Natural killer cell (primary cell): ENCODE data around the gene C1QTNF4. TPM values are rescaled to one million over a fixed set of nuclear protein-coding genes. Genes with fewer than 3 reads are reported as not detected.

Experiments
- ATAC-seq, 3 donors: fragments of 150-1000 bp in 2 of 3; fragments of 200-7000 bp in 1 of 3; cut with Tn5 transposase; 1 replicate in 1 of 3; 2 replicates in 2 of 3; pipeline ENCODE4 v1.10.0; 2021; ENCODE audit warnings: mild to moderate bottlenecking in 2 of 3, moderate library complexity in 2 of 3
- DNase-seq, 2 donors: peaks; one replicate each; pipeline versions ENCODE4 v3.0.0 to v3.0.0-alpha.2; 2013 to 2021; ENCODE audit warnings: mixed read lengths in 1 of 2
- H3K27ac ChIP-seq: one replicate; pipeline ENCODE4 v1.5.1; 2013; ENCODE audit warnings: mild to moderate bottlenecking, low read length
- H3K27me3 ChIP-seq: one replicate; pipeline ENCODE4 v1.6.1; 2013; ENCODE audit warnings: low read length; ENCODE audit not compliant: control insufficient read depth, insufficient read depth
- H3K36me3 ChIP-seq: one replicate; pipeline ENCODE4 v1.6.1; 2013; ENCODE audit warnings: low read length; ENCODE audit not compliant: control insufficient read depth, insufficient read depth
- H3K4me1 ChIP-seq: one replicate; pipeline ENCODE4 v1.6.1; 2013; ENCODE audit warnings: low read length; ENCODE audit not compliant: control insufficient read depth, insufficient read depth
- H3K4me3 ChIP-seq: one replicate; pipeline ENCODE4 v1.5.1; 2013; ENCODE audit warnings: low read length
- H3K9me3 ChIP-seq: one replicate; pipeline ENCODE4 v1.6.1; 2013; ENCODE audit warnings: low read length; ENCODE audit not compliant: control insufficient read depth, insufficient read depth
- H3K27ac Mint-ChIP-seq, 2 donors: one replicate each; pipeline ENCODE4 v1.8.0; 2022; ENCODE audit warnings: mild to moderate bottlenecking in 2 of 2, mixed read lengths in 2 of 2, moderate library complexity in 1 of 2
- H3K27me3 Mint-ChIP-seq, 2 donors: one replicate each; pipeline ENCODE4 v1.8.0; 2022; ENCODE audit warnings: low read depth in 2 of 2, mixed read lengths in 2 of 2
- H3K36me3 Mint-ChIP-seq: one replicate; pipeline ENCODE4 v1.8.0; 2022; ENCODE audit warnings: mixed read lengths
- H3K4me1 Mint-ChIP-seq, 2 donors: one replicate each; pipeline ENCODE4 v1.8.0; 2022; ENCODE audit warnings: mixed read lengths in 2 of 2
- H3K4me3 Mint-ChIP-seq: one replicate; pipeline ENCODE4 v1.8.0; 2022; ENCODE audit warnings: mild to moderate bottlenecking, moderate library complexity, mixed read lengths
- H3K9me3 Mint-ChIP-seq, 2 donors: one replicate each; pipeline ENCODE4 v1.8.0; 2022; ENCODE audit warnings: mixed read lengths in 2 of 2
- CTCF ChIP-seq: fragments of 200-600 bp; IDR thresholded peaks from one replicate; pipeline ENCODE4 v1.8.0; 2022; ENCODE audit warnings: antibody characterized with exemption
- WGBS: methylation state at CpG from one replicate; pipeline ENCODE4 v1.1.7; 2013; ENCODE audit warnings: missing lambda C conversion rate; ENCODE audit not compliant: insufficient coverage; 5-methylcytosine and 5-hydroxymethylcytosine counted together
- intact Hi-C: fragments of 100-400 bp; cut with micrococcal nuclease; formaldehyde crosslinking; loops from one replicate; pipeline ENCODE4 v1.14.2; 2022
- total RNA-seq, 4 donors: library from RNA; stranded (reverse); fragments of 120-200 nt in 1 of 4; gene quantifications; one replicate each; pipeline versions ENCODE4 v1.2.3 to v1.2.4, GENCODE V29; 2013 to 2022

C1QTNF4 gene
- total RNA-seq, 3 donors from 2014 or later (not counting 1 experiment from before 2014, with no cell fraction given), result 0.78 to 2.0 (median 1.3) TPM

GRCh38 chr11:47589977-47590861, 4.0 kb downstream of the C1QTNF4 start:
- Histone ChIP-seq H3K27me3 (peaks cover 15% of the 10 kb centered on the region), H3K27ac (no peak overlapping the region), H3K36me3 (no peaks in the 10 kb centered on the region), H3K9me3 (no peaks in the 10 kb centered on the region), H3K4me1 (peaks cover 20% of the 10 kb centered on the region), H3K4me3 (no peak overlapping the region)
- H3K4me3 Mint-ChIP-seq, result no peak overlapping the region
- no peaks in the 10 kb centered on the region for H3K9me3 Mint-ChIP-seq
- no peaks in the 10 kb centered on the region for H3K36me3 Mint-ChIP-seq
- WGBS, result 96% methylated on average over 122 of the region's 122 CpGs
- ATAC-seq, result no peak
- TF ChIP-seq CTCF, result no peak
- DNase-seq, result no peak
- intact Hi-C loops, result no loop called here
- H3K27me3 Mint-ChIP-seq, result peaks cover 11 to 21% of the 10 kb centered on the region in 2 donors
- no peak overlapping the region for H3K27ac Mint-ChIP-seq
- H3K4me1 Mint-ChIP-seq, result no peaks in the 10 kb centered on the region

- TF ChIP-seq CTCF, result no peak
- no peaks in the 10 kb centered on the region for H3K36me3 Mint-ChIP-seq
- no peak for DNase-seq
- no peak overlapping the region for H3K4me3 ChIP-seq
- peaks cover 4 to 19% of the 10 kb centered on the region in 2 donors for H3K27me3 Mint-ChIP-seq
- WGBS, result 94% methylated on average over 51 of the region's 51 CpGs
- H3K4me1 Mint-ChIP-seq, result no peaks in the 10 kb centered on the region
- peaks cover 20% of the 10 kb centered on the region for H3K4me1 ChIP-seq
- no peak overlapping the region for H3K27ac Mint-ChIP-seq
- H3K9me3 ChIP-seq, result no peaks in the 10 kb centered on the region
- H3K27me3 ChIP-seq, result peaks cover 15% of the 10 kb centered on the region
- intact Hi-C loops, result no loop called here
- H3K4me3 Mint-ChIP-seq, result no peak overlapping the region
- H3K36me3 ChIP-seq, result peaks cover 4% of the 10 kb centered on the region
- H3K9me3 Mint-ChIP-seq, result no peaks in the 10 kb centered on the region
- no peak for ATAC-seq
- no peak overlapping the region for H3K27ac ChIP-seq
These were observed 4.6 kb downstream of the C1QTNF4 start for GRCh38 chr11:47589584-47589976.

GRCh38 chr11:47589118-47589517, 5.1 kb downstream of the C1QTNF4 start:
- Histone ChIP-seq H3K36me3 (peaks cover 8% of the 10 kb centered on the region), H3K27ac (no peak overlapping the region), H3K27me3 (peaks cover 10% of the 10 kb centered on the region), H3K4me3 (no peak overlapping the region), H3K9me3 (no peaks in the 10 kb centered on the region), H3K4me1 (peaks cover 17% of the 10 kb centered on the region)
- Mint-ChIP-seq H3K27me3 (peaks cover 0 to 15% of the 10 kb centered on the region in 2 donors), H3K9me3 (no peaks in the 10 kb centered on the region), H3K4me3 (no peak overlapping the region), H3K36me3 (no peaks in the 10 kb centered on the region), H3K4me1 (no peaks in the 10 kb centered on the region), H3K27ac (no peak overlapping the region)
- no peak for TF ChIP-seq CTCF
- intact Hi-C loops, result no loop called here
- 92% methylated on average over 10 of the region's 11 CpGs for WGBS
- ATAC-seq, result no peak
- DNase-seq, result no peak
